Measurements from ENCODE around the gene LRRC47.
"Not testable (repeated sequence)": the region's sequence is repeated elsewhere in the genome, so short reads cannot be mapped to it uniquely, and the experiment has no call there.

The LRRC47 gene

DNA sequence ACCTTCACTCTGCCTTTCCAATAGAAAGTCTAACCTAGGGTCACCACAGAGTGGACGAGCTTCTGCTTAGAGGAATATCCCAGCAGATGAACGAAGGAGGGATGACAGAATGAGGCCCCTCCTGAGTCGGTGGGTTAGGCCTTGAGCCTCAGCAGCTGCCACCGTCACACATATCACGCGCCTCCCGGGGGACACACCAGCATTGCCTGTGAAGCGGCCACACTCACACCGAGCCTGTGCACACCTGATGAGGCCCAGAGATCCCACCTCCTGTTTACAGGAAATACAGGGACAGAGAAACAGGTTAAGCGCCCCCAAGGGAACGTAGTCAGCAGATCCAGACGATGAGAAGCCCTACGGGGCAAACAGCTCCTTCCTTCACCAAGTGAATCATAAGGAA, 25.1 kb upstream of the LRRC47 start:
- Mint-ChIP-seq H3K9me3 (no peaks in the 10 kb centered on the region), H3K36me3 (ENCODE audit: low read depth) (peaks cover 12% of the 10 kb centered on the region), H3K27me3 (no peaks in the 10 kb centered on the region), H3K4me3 (no peak overlapping the region), H3K4me1 (no peaks in the 10 kb centered on the region), H3K27ac (no peak overlapping the region)
- DNase-seq (no peak), ATAC-seq (no peak)

DNA sequence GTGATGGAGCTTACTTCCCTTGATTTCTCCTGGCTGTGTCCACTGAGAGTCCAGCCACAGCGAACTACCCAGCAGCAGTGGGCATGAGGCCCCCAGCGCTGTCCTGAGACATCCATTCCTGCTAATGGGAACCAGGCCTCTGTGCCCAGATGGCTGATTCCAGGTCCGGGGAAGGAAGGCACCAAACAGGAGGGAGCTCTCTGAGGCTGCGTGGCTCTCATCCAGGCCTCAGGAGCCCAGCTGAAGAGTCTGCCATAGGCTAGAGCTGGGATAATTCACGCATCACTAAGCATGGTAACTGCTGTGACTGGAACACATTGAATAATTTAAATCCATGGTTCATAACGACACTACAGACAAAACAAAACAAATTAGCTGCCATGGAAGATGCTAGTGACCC, 24.7 kb upstream of the LRRC47 start:
- no peak overlapping the region for H3K4me3 Mint-ChIP-seq
- no peak overlapping the region for H3K27ac Mint-ChIP-seq
- H3K9me3 Mint-ChIP-seq = no peaks in the 10 kb centered on the region
- ATAC-seq (no peak), DNase-seq (no peak)
- H3K36me3 Mint-ChIP-seq (ENCODE audit: low read depth) = peaks cover 12% of the 10 kb centered on the region
- H3K27me3 Mint-ChIP-seq = no peaks in the 10 kb centered on the region
- H3K4me1 Mint-ChIP-seq = no peaks in the 10 kb centered on the region

- H3K9me3 Mint-ChIP-seq = no peaks in the 10 kb centered on the region
- no peaks in the 10 kb centered on the region for H3K27me3 Mint-ChIP-seq
- H3K27ac Mint-ChIP-seq = no peak overlapping the region
- H3K36me3 Mint-ChIP-seq (ENCODE audit: low read depth) = peaks cover 12% of the 10 kb centered on the region
- no peak overlapping the region for H3K4me3 Mint-ChIP-seq
- no peak for DNase-seq
- no peaks in the 10 kb centered on the region for H3K4me1 Mint-ChIP-seq
- ATAC-seq = no peak
These were observed 24.0 kb upstream of the LRRC47 start for GRCh38 chr1:3820316-3820715.

GRCh38 chr1:3819771-3820200, 23.5 kb upstream of the LRRC47 start:
- Mint-ChIP-seq H3K9me3 (no peaks in the 10 kb centered on the region), H3K27ac (no peak overlapping the region), H3K4me1 (no peaks in the 10 kb centered on the region), H3K27me3 (no peaks in the 10 kb centered on the region), H3K36me3 (ENCODE audit: low read depth) (peaks cover 12% of the 10 kb centered on the region), H3K4me3 (no peak overlapping the region)
- ATAC-seq (no peak), DNase-seq (no peak)

GRCh38 chr1:3817821-3818597, 21.7 kb upstream of the LRRC47 start:
- Mint-ChIP-seq H3K4me3 (no peak overlapping the region), H3K27me3 (no peaks in the 10 kb centered on the region), H3K4me1 (no peaks in the 10 kb centered on the region), H3K9me3 (no peaks in the 10 kb centered on the region), H3K27ac (no peak overlapping the region), H3K36me3 (ENCODE audit: low read depth) (peaks cover 10% of the 10 kb centered on the region)
- ATAC-seq (no peak), DNase-seq (no peak)

- no peak for DNase-seq
- no peak overlapping the region for H3K4me3 Mint-ChIP-seq
- peaks cover 10% of the 10 kb centered on the region for H3K36me3 Mint-ChIP-seq (ENCODE audit: low read depth)
- ATAC-seq = no peak
- no peaks in the 10 kb centered on the region for H3K4me1 Mint-ChIP-seq
- H3K27ac Mint-ChIP-seq = no peak overlapping the region
- H3K9me3 Mint-ChIP-seq = no peaks in the 10 kb centered on the region
- H3K27me3 Mint-ChIP-seq = no peaks in the 10 kb centered on the region
These were observed 20.9 kb upstream of the LRRC47 start for GRCh38 chr1:3817138-3817740.

DNA sequence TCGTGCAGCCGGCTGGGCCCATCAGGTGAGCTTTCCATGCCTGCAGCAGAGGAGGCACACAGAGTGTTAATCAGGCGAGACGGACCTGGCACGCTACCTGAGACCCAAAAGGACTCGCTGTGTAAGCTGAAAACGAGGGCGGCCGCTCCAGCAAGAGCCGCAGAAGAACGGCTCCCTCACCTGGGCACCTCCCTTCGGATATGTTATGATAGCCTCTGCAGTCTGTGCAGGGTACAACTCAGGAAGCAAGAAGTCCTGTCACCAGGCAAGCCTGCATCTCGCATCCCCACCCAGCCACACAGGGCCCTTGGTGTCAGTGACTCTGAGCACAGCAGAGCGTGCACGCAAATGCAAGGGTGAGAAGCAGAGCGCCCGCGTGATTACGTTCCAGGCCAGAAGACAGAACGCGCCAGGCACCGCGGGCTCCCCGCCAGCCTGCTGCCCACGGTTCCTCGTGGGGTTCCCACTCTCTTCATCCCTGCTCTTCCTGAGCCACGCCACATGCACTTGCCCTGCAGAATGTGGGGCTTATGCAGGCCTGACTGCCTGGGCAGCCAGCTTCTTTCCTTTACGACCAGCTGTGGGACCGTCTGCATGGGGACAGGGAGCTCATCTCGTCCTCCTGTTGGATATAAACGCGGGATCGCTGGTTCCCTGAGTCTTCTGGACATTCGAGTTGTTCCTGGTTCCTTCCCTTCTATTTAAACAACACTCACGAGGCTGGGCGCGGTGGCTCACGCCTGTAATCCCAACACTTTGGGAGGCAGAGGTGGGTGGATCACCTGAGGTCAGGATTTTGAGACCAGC, 20.2 kb upstream of the LRRC47 start:
- no peaks in the 10 kb centered on the region for H3K4me1 Mint-ChIP-seq
- no peak for ATAC-seq
- H3K36me3 Mint-ChIP-seq (ENCODE audit: low read depth) = peaks cover 7% of the 10 kb centered on the region

DNA sequence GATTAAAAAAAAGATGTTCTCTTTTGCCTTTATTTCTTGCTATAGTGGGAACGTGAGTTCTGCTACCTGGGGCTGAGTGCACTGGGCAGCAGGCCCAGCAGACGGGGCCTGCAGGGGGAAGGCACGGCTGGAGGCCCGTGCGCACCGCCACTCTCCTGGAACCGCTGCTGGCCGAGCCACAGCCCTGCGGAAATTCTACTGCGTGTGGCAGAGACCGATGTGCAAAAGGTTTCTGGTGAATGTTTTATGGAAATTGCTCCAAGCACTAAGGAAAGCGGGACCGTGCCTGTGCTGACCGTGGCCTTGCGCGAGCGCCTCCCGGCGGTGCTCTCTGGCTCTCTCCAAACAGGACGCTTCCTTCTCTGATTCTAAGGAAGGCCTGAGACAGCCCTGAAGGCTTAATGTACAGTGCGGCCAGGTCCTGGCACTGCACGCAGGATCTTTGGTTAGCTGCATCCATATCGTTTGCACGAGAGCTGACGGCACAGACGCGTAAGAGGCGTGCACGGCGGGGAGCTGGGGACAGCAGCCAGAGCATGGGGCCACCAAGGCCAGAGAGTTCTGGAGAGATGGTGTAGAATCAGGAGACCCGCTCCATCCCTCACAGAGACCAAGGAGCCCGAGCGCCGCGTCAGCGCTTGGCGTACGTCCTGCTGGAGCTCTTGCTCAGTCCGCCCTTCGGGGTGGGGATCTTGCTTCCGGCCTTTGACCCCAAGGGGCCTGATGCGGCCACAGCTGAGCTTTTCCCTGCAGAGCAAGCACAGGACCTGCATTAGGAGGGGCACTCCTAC, 18.7 kb upstream of the LRRC47 start:
- no peak overlapping the region for H3K4me3 Mint-ChIP-seq
- peaks cover 4% of the 10 kb centered on the region for H3K4me1 Mint-ChIP-seq
- no peak for ATAC-seq
- H3K27me3 Mint-ChIP-seq = no peaks in the 10 kb centered on the region
- no peak for DNase-seq
- H3K36me3 Mint-ChIP-seq (ENCODE audit: low read depth) = peaks cover 6% of the 10 kb centered on the region
- no peak overlapping the region for H3K27ac Mint-ChIP-seq
- no peaks in the 10 kb centered on the region for H3K9me3 Mint-ChIP-seq

More for the DNA sequence above, 20.2 kb upstream of the LRRC47 start:
- no peak for DNase-seq
- Mint-ChIP-seq H3K27ac (no peak overlapping the region), H3K27me3 (no peaks in the 10 kb centered on the region), H3K9me3 (no peaks in the 10 kb centered on the region), H3K4me3 (no peak overlapping the region)

DNA sequence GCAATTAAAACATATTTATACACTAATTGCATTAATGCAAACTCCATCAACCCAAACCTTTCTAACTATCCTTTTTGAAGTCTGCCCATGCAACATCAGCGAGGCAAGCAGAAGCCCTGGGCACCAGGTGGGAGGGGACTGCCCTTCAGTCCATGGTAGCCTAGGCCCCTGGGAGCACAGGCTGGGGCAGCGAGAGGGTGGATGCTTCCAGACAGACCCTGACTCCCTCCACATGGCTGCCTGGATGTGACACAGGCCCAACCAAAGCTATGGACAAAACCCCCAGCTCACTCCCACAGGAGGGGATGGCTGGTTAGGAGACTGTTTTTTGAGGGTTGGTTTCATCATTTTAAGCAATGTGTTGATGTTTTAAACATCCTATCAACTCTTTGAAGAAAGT, 17.8 kb upstream of the LRRC47 start:
- Mint-ChIP-seq H3K27ac (no peak overlapping the region), H3K4me1 (peaks cover 5% of the 10 kb centered on the region), H3K27me3 (no peaks in the 10 kb centered on the region), H3K36me3 (ENCODE audit: low read depth) (peaks cover 2% of the 10 kb centered on the region), H3K9me3 (no peaks in the 10 kb centered on the region), H3K4me3 (no peak overlapping the region)
- DNase-seq (no peak), ATAC-seq (no peak)

DNA sequence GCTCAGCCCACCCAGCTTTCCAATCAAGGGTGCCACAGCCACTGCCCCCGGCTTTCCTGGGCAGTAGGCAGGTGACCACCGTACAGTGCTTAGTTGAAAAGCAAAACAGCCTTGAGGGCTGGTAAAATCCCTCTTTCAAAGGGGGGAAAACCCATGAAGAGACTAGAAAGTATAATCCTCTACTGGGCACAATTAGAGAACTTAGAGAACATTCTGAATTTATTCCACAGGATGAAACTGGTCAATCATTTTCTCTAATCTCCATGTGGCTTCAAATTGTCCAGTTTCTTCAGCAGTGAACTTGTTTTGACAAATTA, 15.3 kb upstream of the LRRC47 start:
- H3K36me3 Mint-ChIP-seq (ENCODE audit: low read depth) = peaks cover 2% of the 10 kb centered on the region
- no peak overlapping the region for H3K4me3 Mint-ChIP-seq
- ATAC-seq = no peak
- H3K4me1 Mint-ChIP-seq = peaks cover 5% of the 10 kb centered on the region
- H3K9me3 Mint-ChIP-seq = no peaks in the 10 kb centered on the region
- peaks cover 4% of the 10 kb centered on the region for H3K27me3 Mint-ChIP-seq
- no peak for DNase-seq
- no peak overlapping the region for H3K27ac Mint-ChIP-seq

DNA sequence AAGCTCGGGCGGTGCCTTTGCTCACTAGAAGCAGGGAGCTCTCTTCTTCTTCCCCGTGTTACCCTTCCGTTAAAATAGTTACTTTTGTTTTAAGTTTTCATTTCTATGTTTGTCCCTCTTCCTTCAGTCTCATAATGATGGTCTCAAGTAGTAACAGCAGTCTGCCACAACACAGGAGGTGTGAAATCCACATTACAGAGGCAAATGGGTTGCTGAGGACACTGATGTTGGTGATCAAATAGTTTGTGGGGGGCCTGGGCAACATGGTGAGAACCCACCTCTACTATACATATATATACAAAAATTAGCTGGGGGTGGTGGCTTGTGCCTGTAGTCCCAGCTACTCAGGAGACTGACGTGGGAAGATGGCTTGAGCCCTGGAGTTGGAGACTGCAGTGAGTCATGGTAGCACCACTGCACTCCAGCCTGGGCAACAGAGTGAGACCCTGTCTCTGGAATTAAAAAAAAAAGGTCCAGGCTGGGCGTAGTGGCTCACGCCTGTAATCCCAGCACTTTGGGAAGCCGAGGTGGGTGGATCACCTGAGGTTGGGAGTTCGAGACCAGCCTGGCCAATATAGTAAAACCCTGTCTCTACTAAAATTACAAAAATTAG, 14.0 kb upstream of the LRRC47 start:
- not testable (repeated sequence) for H3K4me1 Mint-ChIP-seq; H3K4me3 Mint-ChIP-seq; DNase-seq; H3K36me3 Mint-ChIP-seq (ENCODE audit: low read depth); H3K9me3 Mint-ChIP-seq; ATAC-seq; H3K27ac Mint-ChIP-seq
- peaks cover 12% of the 10 kb centered on the region for H3K27me3 Mint-ChIP-seq

GRCh38 chr1:3809680-3810079, 13.4 kb upstream of the LRRC47 start:
- no peak overlapping the region for H3K4me3 Mint-ChIP-seq
- peaks cover 5% of the 10 kb centered on the region for H3K4me1 Mint-ChIP-seq
- no peak for ATAC-seq
- DNase-seq = no peak
- no peak overlapping the region for H3K27ac Mint-ChIP-seq
- H3K36me3 Mint-ChIP-seq (ENCODE audit: low read depth) = peaks cover 3% of the 10 kb centered on the region
- peaks cover 15% of the 10 kb centered on the region for H3K27me3 Mint-ChIP-seq
- no peaks in the 10 kb centered on the region for H3K9me3 Mint-ChIP-seq

GRCh38 chr1:3807769-3808168, 11.5 kb upstream of the LRRC47 start:
- Mint-ChIP-seq H3K27me3 (peaks cover 28% of the 10 kb centered on the region), H3K4me1 (peaks cover 5% of the 10 kb centered on the region), H3K9me3 (no peaks in the 10 kb centered on the region), H3K27ac (no peak overlapping the region), H3K36me3 (ENCODE audit: low read depth) (peaks cover 2% of the 10 kb centered on the region), H3K4me3 (no peak overlapping the region)
- DNase-seq = no peak
- no peak for ATAC-seq

DNA sequence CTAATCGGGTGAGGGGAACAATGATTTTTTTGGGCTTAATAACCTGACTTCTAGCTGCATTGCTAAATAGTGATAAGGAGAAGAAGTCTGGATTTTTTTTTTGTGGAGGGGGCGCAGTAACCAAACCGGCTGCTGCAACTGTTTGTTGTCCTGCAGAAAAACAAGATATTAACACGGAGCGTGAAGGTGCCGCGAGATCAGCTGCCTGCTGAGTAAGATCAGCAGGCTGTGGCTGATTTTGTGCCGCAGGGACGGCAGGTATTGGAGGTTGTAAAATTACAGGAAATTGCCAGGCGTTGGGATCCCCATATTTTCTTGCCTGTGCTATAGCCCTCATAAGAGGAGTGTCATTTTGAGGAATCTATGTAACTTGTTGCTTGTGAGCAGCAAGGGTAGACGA, 8.7 kb upstream of the LRRC47 start:
- peaks cover 42% of the 10 kb centered on the region for H3K27me3 Mint-ChIP-seq
- peaks cover 11% of the 10 kb centered on the region for H3K4me1 Mint-ChIP-seq
- H3K36me3 Mint-ChIP-seq (ENCODE audit: low read depth) = peaks cover 2% of the 10 kb centered on the region
- no peak for DNase-seq
- H3K4me3 Mint-ChIP-seq = no peak overlapping the region
- H3K9me3 Mint-ChIP-seq = no peaks in the 10 kb centered on the region
- ATAC-seq = no peak
- H3K27ac Mint-ChIP-seq = no peak overlapping the region

Measured in activated naive CD8-positive, alpha-beta T cell treated with anti-CD3 and anti-CD28 coated beads, Interleukin-2, amount 50 U/mL, for 24 hours (primary cell).